ENCODE measurements around the gene SGSM2. TPM values are rescaled to one million over a fixed set of nuclear protein-coding genes. Genes with fewer than 3 reads are reported as not detected.

SGSM2 gene
- total RNA-seq, 1 experiment from 2014 or later = 18.6 TPM

Other genes starting within 250 kb of the SGSM2 start
- 23.9 and 37.7 TPM in 2 replicates for gene SMG6, start 33.7 kb upstream of the SGSM2 start, total RNA-seq (2014; rRNA removed; shearing (Covaris generic))
- 8.9 and 32.3 TPM in 2 replicates for gene SRR, start 33.6 kb upstream of the SGSM2 start, total RNA-seq (2014; rRNA removed; shearing (Covaris generic))
- 24.3 and 47.3 TPM in 2 replicates for gene TSR1, start 1.0 kb upstream of the SGSM2 start, total RNA-seq (2014; rRNA removed; shearing (Covaris generic))
- 3.0 and 3.5 TPM in 2 replicates for gene MNT, start 63.6 kb downstream of the SGSM2 start, total RNA-seq (2014; rRNA removed; shearing (Covaris generic))
- gene METTL16, start 174.4 kb downstream of the SGSM2 start, total RNA-seq (2014; rRNA removed; shearing (Covaris generic)) = 11.5 and 17.3 TPM in 2 replicates

All from SJSA1 (cell line).